Measurements from ENCODE around the gene CKM.
"Not testable (repeated sequence)": the region's sequence is repeated elsewhere in the genome, so short reads cannot be mapped to it uniquely, and the experiment has no call there.

Gene CKM

GRCh38 chr19:45321848-45322247 is 827 bp downstream of the CKM start:
- no peak for DNase-seq (ENCODE audit: extremely low read depth in 1 of 2, low read depth in 1 of 2)

- no peak for DNase-seq (ENCODE audit: extremely low read depth in 1 of 2, low read depth in 1 of 2)
Observed at GRCh38 chr19:45320997-45321775, 1.5 kb downstream of the CKM start.

- no peak for DNase-seq (ENCODE audit: extremely low read depth in 1 of 2, low read depth in 1 of 2)
Observed at GRCh38 chr19:45315304-45315703, 7.4 kb downstream of the CKM start.

GRCh38 chr19:45314708-45315245 is 7.9 kb downstream of the CKM start:
- DNase-seq (ENCODE audit: extremely low read depth in 1 of 2, low read depth in 1 of 2): no peak

GRCh38 chr19:45312285-45312684 is 10.4 kb downstream of the CKM start:
- DNase-seq (ENCODE audit: extremely low read depth in 1 of 2, low read depth in 1 of 2): not testable (repeated sequence)

- DNase-seq (ENCODE audit: extremely low read depth in 1 of 2, low read depth in 1 of 2): no peak
Observed at GRCh38 chr19:45311621-45312020, 11.1 kb downstream of the CKM start.

- not testable (repeated sequence) for DNase-seq (ENCODE audit: extremely low read depth in 1 of 2, low read depth in 1 of 2)
Observed at GRCh38 chr19:45309322-45309721, 13.4 kb downstream of the CKM start.

- no peak for DNase-seq (ENCODE audit: extremely low read depth in 1 of 2, low read depth in 1 of 2)
Observed at GRCh38 chr19:45307361-45307760, 15.3 kb downstream of the CKM start.

- no peak for DNase-seq (ENCODE audit: extremely low read depth in 1 of 2, low read depth in 1 of 2)
Observed at GRCh38 chr19:45306518-45307027, 16.1 kb downstream of the CKM start.

GRCh38 chr19:45306040-45306439 is 16.6 kb downstream of the CKM start:
- DNase-seq (ENCODE audit: extremely low read depth in 1 of 2, low read depth in 1 of 2): no peak

GRCh38 chr19:45305421-45305820 is 17.3 kb downstream of the CKM start:
- no peak for DNase-seq (ENCODE audit: extremely low read depth in 1 of 2, low read depth in 1 of 2)

GRCh38 chr19:45305007-45305406 is 17.7 kb downstream of the CKM start:
- no peak for DNase-seq (ENCODE audit: extremely low read depth in 1 of 2, low read depth in 1 of 2)

GRCh38 chr19:45304141-45304926 is 18.3 kb downstream of the CKM start:
- DNase-seq (ENCODE audit: extremely low read depth in 1 of 2, low read depth in 1 of 2): no peak

- DNase-seq (ENCODE audit: extremely low read depth in 1 of 2, low read depth in 1 of 2): no peak
Observed at GRCh38 chr19:45303269-45304060, 19.2 kb downstream of the CKM start.

GRCh38 chr19:45302416-45302815 is 20.3 kb downstream of the CKM start:
- no peak for DNase-seq (ENCODE audit: extremely low read depth in 1 of 2, low read depth in 1 of 2)

- no peak for DNase-seq (ENCODE audit: extremely low read depth in 1 of 2, low read depth in 1 of 2)
Observed at GRCh38 chr19:45299719-45300118, 23.0 kb downstream of the CKM start.

GRCh38 chr19:45298264-45298663 is 24.4 kb downstream of the CKM start:
- DNase-seq (ENCODE audit: extremely low read depth in 1 of 2, low read depth in 1 of 2): no peak

GRCh38 chr19:45297674-45298073 is 25.0 kb downstream of the CKM start:
- no peak for DNase-seq (ENCODE audit: extremely low read depth in 1 of 2, low read depth in 1 of 2)

- no peak for DNase-seq (ENCODE audit: extremely low read depth in 1 of 2, low read depth in 1 of 2)
Observed at GRCh38 chr19:45296355-45296754, 26.3 kb downstream of the CKM start.

GRCh38 chr19:45295873-45296272 is 26.8 kb downstream of the CKM start:
- no peak for DNase-seq (ENCODE audit: extremely low read depth in 1 of 2, low read depth in 1 of 2)
